ENCODE measurements around the gene NAIF1.
"Not testable (repeated sequence)": the region's sequence is repeated elsewhere in the genome, so short reads cannot be mapped to it uniquely, and the experiment has no call there.

NAIF1 gene, protein sequence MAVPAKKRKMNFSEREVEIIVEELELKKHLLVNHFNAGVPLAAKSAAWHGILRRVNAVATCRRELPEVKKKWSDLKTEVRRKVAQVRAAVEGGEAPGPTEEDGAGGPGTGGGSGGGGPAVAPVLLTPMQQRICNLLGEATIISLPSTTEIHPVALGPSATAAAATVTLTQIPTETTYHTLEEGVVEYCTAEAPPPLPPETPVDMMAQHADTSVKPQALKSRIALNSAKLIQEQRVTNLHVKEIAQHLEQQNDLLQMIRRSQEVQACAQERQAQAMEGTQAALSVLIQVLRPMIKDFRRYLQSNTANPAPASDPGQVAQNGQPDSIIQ

GRCh38 chr9:128066713-128067644, at the start of gene NAIF1:
Gene NAIF1 (minus strand): TSS chr9:128067320. CDS start chr9:128067101, 219 bp downstream.
- DNase-seq (ENCODE audit: low spot score), result peak; percentile 98

DNA sequence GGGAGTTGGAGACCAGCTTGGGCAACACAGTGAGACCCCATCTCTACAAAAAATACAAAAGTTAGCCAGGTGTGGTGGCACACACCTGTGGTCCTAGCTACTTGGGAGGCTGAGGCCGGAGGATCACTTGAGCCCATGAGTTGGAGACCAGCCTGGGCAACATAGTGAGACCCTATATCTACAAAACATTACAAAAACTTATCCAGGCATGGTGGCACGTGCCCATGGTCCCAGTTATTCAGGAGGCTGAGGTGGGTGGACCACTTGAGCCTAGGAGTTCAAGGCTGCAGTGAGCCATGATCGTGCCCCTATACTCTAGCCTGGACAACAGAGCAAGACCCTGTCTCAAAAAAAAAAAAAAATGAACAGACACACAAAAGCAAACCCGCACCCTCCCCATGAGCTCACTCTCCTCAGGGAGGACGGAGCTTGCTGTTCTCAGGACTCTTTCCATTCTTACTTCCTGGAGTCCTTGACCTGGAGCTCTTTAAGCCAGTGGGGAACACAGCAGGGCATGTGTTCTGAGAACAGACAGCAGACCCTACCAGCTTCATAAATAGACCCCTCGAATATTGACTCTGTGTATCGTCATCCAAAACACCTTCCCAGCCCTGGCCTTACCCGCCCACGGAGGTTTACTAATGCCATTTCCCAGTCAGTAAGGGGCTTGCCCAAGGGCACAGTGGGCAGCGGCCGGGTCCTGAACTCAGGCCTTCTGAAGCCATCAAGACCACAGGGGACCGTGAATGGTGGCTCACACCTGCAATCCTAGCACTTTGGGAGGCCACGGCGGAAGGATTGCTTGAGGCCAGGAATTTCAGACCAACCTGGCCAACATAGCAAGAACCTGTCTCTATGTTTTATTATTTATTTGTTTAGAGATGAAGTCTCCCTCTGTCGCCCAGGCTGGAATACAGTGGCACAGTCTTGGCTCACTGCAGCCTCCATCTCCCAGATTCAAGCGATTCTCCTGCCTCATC, 49.3 kb upstream of the NAIF1 start:
- DNase-seq (ENCODE audit: low spot score), result no peak

- DNase-seq (ENCODE audit: low spot score), result no peak
These were observed 48.3 kb upstream of the NAIF1 start for GRCh38 chr9:128115187-128116103.

- DNase-seq (ENCODE audit: low spot score), result no peak
These were observed 47.4 kb upstream of the NAIF1 start for GRCh38 chr9:128114326-128115186.

DNA sequence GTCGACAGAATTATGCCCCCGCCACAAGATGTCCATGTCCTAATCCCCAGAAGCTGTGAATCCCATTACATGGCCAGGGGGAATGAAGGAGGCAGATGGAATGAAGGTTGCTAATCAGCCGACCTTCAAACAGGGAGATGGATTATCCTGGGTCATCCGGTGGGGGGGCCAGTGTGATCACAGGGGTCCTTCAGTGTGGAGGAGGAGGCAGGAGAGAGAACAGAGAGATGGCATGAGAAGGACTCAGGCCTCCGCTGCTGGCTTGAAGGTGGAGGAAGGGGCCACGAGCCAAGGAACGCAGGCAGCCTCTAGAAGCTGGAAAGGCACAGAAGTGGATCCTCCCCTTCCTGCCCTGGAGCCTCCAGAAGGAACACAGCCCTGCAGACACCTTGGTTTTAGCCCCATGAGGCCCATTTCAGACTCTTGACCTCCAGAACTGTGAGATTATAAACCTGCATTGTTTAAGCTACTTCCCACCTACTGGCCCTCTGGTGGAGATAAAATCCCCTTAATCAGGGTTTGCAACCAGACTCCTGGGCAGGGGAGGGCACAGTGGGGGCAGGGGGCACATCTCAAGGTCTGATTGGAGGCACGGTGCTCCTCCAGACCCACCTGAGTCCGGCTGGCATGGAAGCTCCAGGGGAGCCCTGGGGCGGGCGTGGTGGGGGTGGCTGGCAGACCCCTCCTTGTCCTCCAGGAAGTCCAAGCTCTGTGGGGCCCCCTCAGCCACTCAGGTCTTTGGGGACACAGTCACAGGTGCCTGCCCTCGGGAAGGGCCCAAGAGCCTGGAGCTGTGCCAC, 46.6 kb upstream of the NAIF1 start:
- no peak for DNase-seq (ENCODE audit: low spot score)

DNA sequence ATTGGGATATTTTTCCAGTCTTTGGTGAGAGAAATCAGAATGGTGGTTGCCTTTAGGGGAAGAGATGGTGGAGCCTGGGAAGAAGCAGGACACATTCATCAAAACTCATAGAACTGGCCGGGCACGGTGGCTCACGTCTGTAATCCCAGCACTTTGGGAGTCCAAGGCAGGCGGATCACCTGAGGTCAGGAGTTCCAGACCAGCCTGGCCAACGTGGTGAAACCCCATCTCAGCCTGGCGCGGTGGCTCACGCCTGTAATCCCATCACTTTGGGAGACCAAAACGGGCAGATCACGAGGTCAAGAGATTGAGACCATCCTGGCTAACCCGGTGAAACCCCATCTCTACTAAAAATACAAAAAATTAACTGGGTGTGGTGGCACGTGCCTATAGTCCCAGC, 44.6 kb upstream of the NAIF1 start:
- DNase-seq (ENCODE audit: low spot score), result not testable (repeated sequence)

DNA sequence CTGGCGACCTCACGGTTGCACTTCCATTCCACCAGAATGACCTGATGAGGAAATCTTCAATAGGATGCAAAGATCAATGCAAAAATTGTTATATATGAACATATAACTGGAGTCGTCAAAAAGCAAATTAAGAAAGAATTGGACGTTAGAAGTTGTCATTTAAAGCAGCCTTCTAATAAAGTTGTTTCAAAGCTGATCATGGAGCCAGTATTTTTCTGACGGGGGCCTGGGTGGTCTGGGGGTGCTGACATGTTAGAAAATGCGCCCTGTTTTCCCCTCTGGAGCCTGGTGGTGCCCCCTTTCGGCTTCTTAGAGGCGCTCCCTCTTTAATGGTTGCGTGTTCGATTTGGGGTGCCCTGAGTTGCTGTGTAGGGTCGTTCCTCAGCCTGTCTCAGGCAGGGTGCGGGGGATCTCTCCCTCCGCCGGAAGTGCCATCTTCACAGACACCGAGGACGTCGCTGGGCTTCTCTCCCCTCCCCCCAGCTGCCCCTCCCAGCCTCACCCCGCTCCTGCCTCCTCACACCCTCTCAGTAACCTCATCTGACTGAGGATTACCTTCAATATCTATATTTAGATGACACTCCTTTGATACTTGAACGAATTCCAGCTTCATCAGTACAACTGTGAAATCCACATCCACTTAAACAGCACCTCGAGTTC, 42.1 kb upstream of the NAIF1 start:
- DNase-seq (ENCODE audit: low spot score), result no peak

- DNase-seq (ENCODE audit: low spot score), result no peak
These were observed 41.3 kb upstream of the NAIF1 start for GRCh38 chr9:128108269-128109049.

DNA sequence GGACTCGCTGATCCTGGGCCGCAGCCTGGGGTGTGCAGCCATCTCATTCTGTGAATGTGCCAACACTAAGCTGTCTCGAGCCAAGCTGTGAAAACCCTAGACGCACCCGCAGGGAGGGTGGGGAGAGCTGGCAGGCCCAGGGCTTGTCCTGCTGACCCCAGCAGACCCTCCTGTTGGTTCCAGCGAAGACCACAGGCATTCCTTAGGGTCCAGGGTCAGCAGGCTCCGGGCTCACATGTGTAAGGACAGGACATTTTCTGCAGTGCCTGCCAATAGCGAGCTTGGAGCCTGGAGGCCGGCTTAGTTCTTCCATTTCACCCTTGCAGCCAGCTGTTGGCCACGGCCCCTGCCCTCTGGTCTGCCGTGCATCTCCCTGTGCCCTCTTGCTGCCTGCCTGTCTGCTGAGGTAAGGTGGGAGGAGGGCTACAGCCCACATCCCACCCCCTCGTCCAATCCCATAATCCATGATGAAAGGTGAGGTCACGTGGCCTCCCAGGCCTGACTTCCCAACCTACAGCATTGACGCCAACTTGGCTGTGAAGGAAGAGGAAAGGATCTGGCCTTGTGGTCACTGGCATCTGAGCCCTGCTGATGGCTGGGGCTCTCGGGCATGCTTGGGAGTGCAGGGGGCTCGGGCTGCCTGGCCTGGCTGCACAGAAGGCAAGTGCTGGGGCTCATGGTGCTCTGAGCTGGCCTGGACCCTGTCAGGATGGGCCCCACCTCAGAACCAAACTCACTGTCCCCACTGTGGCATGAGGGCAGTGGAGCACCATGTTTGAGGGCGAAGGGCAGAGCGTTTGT, 40.5 kb upstream of the NAIF1 start:
- no peak for DNase-seq (ENCODE audit: low spot score)

DNA sequence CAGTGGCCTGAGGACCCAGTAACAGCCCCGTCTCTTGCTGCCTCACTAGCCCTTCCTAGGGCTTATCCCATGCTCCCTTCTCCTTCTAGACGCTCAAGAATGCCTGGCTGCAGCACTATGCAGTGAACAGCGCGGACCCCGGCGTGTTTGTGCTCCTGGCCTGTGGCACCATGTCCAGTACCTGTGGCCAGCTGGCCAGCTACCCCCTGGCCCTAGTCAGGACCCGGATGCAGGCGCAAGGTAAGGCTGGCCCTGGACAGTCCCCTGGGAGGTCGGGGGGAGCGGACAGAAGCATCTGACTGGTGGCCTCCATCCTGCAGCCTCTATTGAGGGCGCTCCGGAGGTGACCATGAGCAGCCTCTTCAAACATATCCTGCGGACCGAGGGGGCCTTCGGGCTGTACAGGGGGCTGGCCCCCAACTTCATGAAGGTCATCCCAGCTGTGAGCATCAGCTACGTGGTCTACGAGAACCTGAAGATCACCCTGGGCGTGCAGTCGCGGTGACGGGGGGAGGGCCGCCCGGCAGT, 39.9 kb upstream of the NAIF1 start:
- no peak for DNase-seq (ENCODE audit: low spot score)

- no peak for DNase-seq (ENCODE audit: low spot score)
These were observed 39.2 kb upstream of the NAIF1 start for GRCh38 chr9:128106181-128106939.

GRCh38 chr9:128105538-128106175, 38.5 kb upstream of the NAIF1 start:
- no peak for DNase-seq (ENCODE audit: low spot score)

DNA sequence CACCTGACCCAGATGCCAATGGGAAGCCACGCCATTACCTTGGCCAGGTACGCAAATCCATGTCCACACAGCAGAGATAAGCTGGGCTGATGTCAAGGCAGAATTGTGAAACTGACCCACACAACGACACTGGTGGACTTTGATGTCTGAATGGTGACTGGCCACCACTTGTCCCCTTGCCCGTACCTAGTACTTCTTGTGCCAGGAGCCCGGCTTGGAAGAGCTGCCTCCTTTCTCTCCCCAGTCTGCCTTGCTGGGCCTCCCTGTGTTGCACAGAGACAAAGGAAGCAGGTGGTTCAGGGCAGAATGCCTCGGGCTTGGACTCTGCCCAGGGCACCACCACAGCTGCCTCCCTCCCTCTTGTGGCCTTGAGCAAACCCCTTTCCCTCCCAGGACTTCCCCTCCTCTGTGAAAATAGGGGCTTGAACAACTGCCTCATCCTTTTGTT, 37.1 kb upstream of the NAIF1 start:
- DNase-seq (ENCODE audit: low spot score), result no peak

GRCh38 chr9:128103589-128103962, 36.5 kb upstream of the NAIF1 start:
- no peak for DNase-seq (ENCODE audit: low spot score)
